HG02840 (cell line): ENCODE measurements around the gene PTPRD.

Experiments used
- ATAC-seq: cut with Tn5 transposase; IDR thresholded peaks from one replicate; pipeline ENCODE4 v1.9.1; 2021; ENCODE audit warnings: mild to moderate bottlenecking, moderate library complexity, moderate number of reproducible peaks; ENCODE audit not compliant: unreplicated experiment, low FRiP score

PTPRD gene

GRCh38 chr9:8287970-8288369 is 2324.8 kb downstream of the PTPRD start:
- ATAC-seq: no peak

DNA sequence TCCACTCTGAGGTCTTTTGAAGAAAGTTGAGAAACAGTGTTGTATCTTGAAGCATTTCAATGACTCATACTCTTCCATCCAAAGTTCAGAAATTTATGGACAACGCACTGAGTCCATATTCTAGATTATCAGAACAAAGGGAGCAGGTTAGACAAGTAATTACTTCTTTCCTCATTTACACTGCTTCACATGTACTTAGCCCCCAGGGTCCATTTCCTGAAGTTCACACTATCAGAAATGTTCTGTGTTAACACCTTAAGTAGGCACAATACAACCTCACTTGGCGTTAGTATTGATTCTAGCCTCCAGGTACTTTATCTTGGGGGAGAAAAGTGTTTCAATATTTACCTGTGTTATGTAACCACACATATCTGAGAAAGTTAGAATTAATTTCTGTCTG is 2325.3 kb downstream of the PTPRD start:
- no peak for ATAC-seq

DNA sequence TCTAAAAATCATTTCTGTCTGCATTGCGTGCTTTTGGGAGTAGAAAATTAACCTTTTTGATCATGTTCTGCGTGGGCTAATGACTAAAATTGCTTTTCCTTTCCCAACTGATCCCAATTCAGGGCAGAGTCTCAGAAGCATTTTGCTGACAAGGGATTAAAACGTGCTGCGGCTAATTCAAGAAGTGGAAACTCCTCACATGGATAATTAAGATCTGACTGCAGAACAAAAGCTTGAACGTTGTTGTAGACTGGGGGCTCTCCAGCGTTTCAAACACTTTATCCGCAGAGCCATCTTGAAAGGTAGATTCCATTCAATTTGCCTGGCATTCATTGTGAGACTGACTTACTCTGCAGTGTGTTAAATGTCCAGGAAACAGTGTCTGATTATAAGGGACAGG is 2327.9 kb downstream of the PTPRD start:
- ATAC-seq: no peak

DNA sequence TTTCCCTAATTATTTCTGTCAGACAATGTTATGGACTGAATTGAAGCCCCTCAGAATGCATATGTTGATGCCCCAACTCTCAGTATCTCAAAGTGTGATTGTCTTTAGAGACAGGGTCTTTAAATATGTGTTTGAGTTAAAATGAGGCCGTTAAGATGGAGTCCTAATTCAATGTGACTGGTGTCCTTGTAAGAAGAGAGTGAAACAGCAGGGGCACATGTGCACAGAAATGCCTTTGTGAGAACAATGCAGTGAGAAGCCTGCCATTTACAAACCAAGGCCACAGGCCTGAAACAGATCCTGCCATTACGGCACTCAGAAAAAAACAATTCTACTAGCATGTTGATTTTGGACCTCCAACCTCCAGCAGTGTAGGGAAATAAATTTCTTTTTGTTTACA is 2330.3 kb downstream of the PTPRD start:
- ATAC-seq: no peak

DNA sequence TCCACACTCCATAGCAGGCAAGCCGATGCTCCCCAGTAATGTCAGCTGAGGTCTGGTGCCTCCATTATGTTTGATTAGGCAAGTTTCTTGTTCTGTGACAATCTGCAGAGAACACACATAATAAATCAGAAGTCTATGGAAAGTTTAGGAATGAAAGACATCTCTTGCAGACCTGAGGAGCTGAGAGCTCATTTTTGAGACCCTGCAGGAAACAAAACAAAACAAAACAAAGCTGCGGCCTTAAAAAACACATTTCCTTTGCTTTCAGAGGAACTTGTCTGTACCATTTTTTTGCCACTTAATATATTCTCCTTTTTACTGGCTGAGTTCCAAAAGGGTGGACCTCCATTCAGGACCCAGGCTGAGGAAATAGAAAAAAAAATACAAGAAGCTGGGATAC is 2332.0 kb downstream of the PTPRD start:
- no peak for ATAC-seq

GRCh38 chr9:8278048-8278447 is 2334.8 kb downstream of the PTPRD start:
- no peak for ATAC-seq

DNA sequence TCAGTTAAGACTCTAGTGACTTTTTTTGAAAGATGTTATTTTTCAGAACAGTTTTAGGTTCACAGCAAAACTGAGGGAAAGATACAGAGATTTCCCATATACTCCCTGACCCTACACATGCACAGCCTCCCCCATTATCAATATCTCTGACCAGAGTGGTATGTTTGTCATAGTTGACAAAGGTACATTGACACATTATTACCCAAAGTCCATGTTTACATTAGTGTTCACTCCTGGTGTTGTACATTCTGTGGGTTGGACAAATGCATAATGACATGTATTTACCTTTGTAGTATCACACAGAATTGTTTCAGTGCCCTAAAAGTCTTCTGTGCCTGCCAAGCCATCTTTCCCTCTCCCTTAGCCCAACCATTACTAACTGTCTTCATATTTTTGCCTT is 2342.6 kb downstream of the PTPRD start:
- no peak for ATAC-seq

DNA sequence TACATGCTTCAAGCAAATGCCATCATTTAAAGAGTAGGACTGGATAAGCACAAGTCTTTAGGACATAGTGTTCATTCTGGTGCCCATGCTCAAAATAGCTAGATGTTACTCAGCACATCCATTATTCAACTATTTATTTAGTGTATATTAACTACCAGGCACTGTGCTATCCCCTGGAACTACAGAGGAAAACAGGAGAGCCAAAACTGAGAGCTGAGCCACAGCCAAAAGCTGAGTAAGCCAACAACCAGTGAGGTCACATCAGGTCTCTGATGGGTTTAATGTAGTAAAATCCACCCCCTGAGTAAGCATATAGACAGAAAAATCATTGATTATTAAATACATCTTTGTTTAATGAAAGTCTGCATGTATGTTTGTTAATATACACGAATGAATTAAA is 2343.9 kb downstream of the PTPRD start:
- ATAC-seq: no peak

GRCh38 chr9:8268216-8268878 is 2344.5 kb downstream of the PTPRD start:
- ATAC-seq: no peak

DNA sequence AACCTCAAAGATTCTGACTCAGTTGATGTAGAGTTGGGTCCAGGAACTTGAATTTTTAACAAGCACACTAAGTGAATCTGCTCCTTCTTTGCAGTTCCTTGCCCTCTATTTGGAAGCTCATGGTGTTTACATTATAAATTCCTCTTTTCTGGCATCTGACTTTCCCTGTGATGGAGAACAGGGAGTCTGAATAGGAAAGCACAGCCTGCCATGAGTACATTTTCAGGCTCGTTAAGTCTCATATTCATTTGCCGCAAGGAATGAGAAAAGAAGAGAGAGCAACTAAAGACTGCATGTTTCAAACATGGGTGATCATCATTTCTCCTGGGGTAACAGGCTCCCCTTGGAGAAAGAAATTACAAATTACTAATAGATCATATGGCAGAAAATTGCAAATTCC is 2345.2 kb downstream of the PTPRD start:
- ATAC-seq: no peak

GRCh38 chr9:8266861-8267260 is 2345.9 kb downstream of the PTPRD start:
- ATAC-seq: no peak

GRCh38 chr9:8265281-8265680 is 2347.5 kb downstream of the PTPRD start:
- no peak for ATAC-seq
